GM12872 (cell line): ENCODE results near the gene ITGA2B.

ENCODE experiments used
- CTCF ChIP-seq: IDR thresholded peaks from 3 replicates; pipeline ENCODE4 v1.5.1; 2011; ENCODE audit warnings: low read depth, mild to moderate bottlenecking, low read length, moderate library complexity; ENCODE audit not compliant: insufficient read depth

The ITGA2B gene

DNA sequence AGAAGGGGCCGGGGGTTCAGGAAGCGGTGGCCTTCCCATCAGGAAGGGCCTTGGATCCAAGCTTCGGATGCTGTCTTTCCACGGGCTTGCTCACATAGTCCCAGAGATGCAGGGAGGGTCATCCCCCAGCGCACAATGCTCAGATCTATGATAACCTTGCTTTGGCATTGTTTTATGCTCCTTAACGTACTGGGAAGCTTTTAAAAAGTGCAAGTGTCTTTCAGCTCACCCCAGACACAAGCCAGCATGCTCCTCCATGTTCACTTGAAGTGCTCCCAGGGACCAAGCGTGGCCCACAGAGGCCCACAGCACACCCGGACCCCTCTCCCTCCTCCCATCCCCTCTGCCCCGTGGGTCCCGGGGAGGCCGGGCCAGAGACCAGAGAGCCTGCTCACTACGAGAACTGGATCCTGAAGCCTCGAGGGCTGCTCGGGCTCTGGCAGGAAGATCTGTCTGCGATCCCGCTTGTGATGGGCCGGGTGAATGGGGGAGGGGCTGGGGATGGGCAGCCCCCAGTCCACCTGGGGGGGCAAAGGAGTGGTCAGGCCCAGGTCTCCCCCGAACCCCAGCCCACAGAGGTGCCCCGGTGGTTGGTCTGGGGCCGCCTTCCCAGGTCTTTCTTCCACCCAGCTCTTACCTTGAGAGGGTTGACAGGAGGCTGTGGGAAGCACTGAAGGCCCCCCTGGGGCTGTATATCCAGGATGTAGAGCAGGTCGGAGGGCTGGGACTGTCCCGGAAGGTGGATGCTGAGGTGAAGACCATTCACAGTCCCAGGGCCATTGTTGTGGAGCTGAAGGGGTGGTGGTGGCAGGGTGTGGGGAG is 14.0 kb downstream of the ITGA2B start:
- no peak for TF ChIP-seq CTCF

- TF ChIP-seq CTCF: no peak
Observed at GRCh38 chr17:44374306-44375195, 14.9 kb downstream of the ITGA2B start.

DNA sequence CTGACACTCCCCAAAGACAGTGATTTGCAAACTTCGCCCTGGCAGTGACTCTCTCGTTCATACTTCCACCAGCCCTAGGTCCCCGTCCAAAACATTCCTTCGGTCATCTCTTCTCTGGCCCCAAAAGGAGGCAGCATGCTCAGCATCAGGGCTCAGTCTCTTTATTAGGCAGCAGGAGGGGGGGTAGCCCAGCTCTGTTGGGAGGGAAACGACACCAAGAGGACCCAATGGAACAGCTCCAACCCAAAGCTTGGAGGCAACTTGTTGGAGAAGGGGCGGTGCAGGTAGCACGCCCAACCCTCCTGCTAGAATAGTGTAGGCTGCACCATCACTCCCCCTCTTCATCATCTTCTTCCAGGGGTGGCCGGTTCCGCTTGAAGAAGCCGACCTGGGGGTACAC is 17.4 kb downstream of the ITGA2B start:
- TF ChIP-seq CTCF: no peak

- no peak for TF ChIP-seq CTCF
Observed at GRCh38 chr17:44367231-44367979, 22.0 kb downstream of the ITGA2B start.

DNA sequence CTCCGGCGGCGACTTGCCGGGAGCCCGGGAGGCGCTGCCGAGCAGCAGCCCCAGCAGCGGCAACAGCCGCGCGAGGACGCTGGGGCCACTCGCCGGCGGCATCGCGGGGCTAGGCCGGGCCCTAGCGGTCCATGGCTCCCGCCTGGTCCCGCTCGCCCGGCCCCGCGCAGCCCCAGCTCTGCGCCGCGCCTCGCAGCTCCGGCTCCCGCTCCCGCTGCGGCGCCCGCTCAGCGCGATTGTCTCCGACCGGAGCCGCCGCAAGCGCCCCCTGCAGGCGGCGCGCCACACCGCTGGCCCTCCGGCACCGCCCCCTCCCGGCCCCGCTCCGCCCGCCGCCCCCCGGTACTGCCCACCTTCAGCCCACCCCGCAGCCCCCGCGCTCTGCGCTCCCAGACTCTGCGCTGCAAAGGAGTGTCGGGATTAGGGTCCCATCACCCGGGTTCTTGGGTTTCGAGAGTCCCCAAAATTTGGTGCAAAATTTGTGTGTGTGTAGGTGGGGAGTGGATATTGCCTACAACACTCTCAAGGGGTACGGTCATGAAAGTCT is 25.8 kb downstream of the ITGA2B start, which contains the start of gene FAM171A2:
TSS of gene FAM171A2 (minus strand) at position 241 of the 547 bp plus-strand sequence. CDS start at position 102, 139 bp downstream.
- TF ChIP-seq CTCF: peak; percentile 62; the same call in 2 of the 3 replicates

DNA sequence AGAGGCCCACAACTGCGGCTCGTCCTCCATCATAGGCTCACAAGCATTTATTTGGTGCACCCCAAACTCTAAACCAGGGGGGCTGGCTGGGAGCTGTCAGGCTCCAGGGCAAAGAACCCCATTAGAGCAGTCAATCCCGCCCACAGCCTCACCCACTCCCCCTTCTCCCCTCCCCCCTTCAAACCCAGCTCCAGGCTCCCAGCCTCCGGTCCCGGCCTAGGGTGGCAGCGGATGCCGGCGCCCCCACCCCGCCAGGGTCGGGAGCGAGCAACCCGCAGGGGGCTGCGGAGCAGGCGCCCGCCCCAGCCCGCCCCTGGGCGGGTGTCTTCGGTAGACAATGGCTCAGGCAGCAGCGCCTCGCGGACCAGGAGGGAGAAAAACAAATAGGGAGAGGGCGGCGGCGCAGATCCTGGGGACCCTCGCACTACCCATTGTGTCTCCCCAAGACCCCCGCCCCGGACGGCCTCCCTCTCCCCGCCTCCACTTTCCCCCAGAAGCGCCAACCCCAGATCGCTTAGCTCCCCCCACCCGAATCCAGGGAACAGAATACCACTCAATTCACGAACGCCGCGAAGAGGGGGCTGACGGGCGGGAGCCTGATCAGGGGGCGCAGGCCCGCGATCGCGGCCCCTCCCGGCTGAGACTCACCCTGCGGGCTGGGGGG is 26.4 kb downstream of the ITGA2B start:
- TF ChIP-seq CTCF: no peak
